T-cell (primary cell): ENCODE measurements around the gene RHBDD3. TPM values are rescaled to one million over a fixed set of nuclear protein-coding genes. Genes with fewer than 3 reads are reported as not detected.

Source experiments
- ATAC-seq, 4 experiments: fragments of 200-7000 bp in 3 of 4; fragments of 150-1000 bp in 1 of 4; cut with Tn5 transposase; replicated peaks in 1 of 4; 1 replicate in 3 of 4; 2 replicates in 1 of 4; pipeline ENCODE4 v1.10.0; 2021; ENCODE audit warnings: moderate library complexity in 3 of 4, mild to moderate bottlenecking in 2 of 4, moderate number of reproducible peaks in 1 of 4
- CTCF ChIA-PET, 2 donors: fragments of 300-600 bp; sonication (Branson Sonifier 250); formaldehyde crosslinking; loops; one replicate each; lab custom pipeline; 2022; ENCODE audit warnings: antibody characterized with exemption in 2 of 2; lab: Charles Lee
- POLR2A ChIA-PET, 2 donors: fragments of 300-600 bp; sonication (Branson Sonifier 250); formaldehyde crosslinking; loops; one replicate each; lab custom pipeline; 2022; ENCODE audit warnings: antibody characterized with exemption in 2 of 2; lab: Charles Lee
- DNase-seq, 35 experiments: peaks; one replicate each; pipeline versions ENCODE4 v3.0.0 to v3.0.0-alpha.2; 2013 to 2023
- H3K27ac ChIP-seq: one replicate; pipeline ENCODE4 v1.5.1; 2013; ENCODE audit warnings: low read length
- H3K27me3 ChIP-seq, 2 experiments: replicated peaks in 1 of 2; 1 replicate in 1 of 2; 2 replicates in 1 of 2; pipeline versions ENCODE4 v1.6.1 to v1.7.0; 2013; ENCODE audit warnings: low read length in 1 of 2, mixed read lengths in 1 of 2; ENCODE audit not compliant: control insufficient read depth in 2 of 2, insufficient read depth in 2 of 2; ENCODE audit errors: extremely low read depth in 1 of 2
- H3K36me3 ChIP-seq, 2 donors: 1 replicate in 1 of 2; 2 replicates in 1 of 2; pipeline versions ENCODE4 v1.6.1 to v1.7.0; 2013; ENCODE audit warnings: low read length in 1 of 2; ENCODE audit not compliant: control insufficient read depth in 2 of 2, insufficient read depth in 1 of 2; ENCODE audit errors: extremely low read depth in 1 of 2
- H3K4me1 ChIP-seq, 2 experiments: 1 replicate in 1 of 2; 2 replicates in 1 of 2; pipeline versions ENCODE4 v1.6.1 to v1.7.0; 2013; ENCODE audit warnings: low read length in 2 of 2, mixed read lengths in 1 of 2; ENCODE audit not compliant: insufficient read depth in 2 of 2, control insufficient read depth in 1 of 2; ENCODE audit errors: extremely low read depth in 1 of 2
- H3K4me3 ChIP-seq, 2 donors: 1 replicate in 1 of 2; 2 replicates in 1 of 2; pipeline versions ENCODE4 v1.5.1 to v1.7.0; 2013; ENCODE audit warnings: mild to moderate bottlenecking in 2 of 2, low read length in 1 of 2, moderate library complexity in 1 of 2; ENCODE audit not compliant: control insufficient read depth in 1 of 2; ENCODE audit errors: extremely low read depth in 1 of 2
- H3K9me3 ChIP-seq: 2 replicates; pipeline ENCODE4 v1.7.0; 2013
- H3K27ac Mint-ChIP-seq, 2 donors: one replicate each; pipeline ENCODE4 v1.8.0; 2020 to 2021; ENCODE audit warnings: mild to moderate bottlenecking in 2 of 2, mixed read lengths in 2 of 2
- H3K27me3 Mint-ChIP-seq, 2 donors: one replicate each; pipeline ENCODE4 v1.8.0; 2021 to 2022; ENCODE audit warnings: mixed read lengths in 2 of 2
- H3K36me3 Mint-ChIP-seq: one replicate; pipeline ENCODE4 v1.8.0; 2021; ENCODE audit warnings: mixed read lengths
- H3K4me1 Mint-ChIP-seq, 3 donors: one replicate each; pipeline ENCODE4 v1.8.0; 2020 to 2022; ENCODE audit warnings: mixed read lengths in 3 of 3, mild to moderate bottlenecking in 1 of 3
- H3K4me3 Mint-ChIP-seq, 3 donors: one replicate each; pipeline ENCODE4 v1.8.0; 2020 to 2022; ENCODE audit warnings: mild to moderate bottlenecking in 3 of 3, mixed read lengths in 3 of 3, moderate library complexity in 3 of 3
- H3K9me3 Mint-ChIP-seq, 3 donors: one replicate each; pipeline ENCODE4 v1.8.0; 2020 to 2022; ENCODE audit warnings: mixed read lengths in 3 of 3
- whole genome bisulfite sequencing: methylation state at CpG from one replicate; pipeline ENCODE4 v1.1.5; 2013; ENCODE audit warnings: missing lambda C conversion rate; ENCODE audit not compliant: insufficient coverage; 5-methylcytosine and 5-hydroxymethylcytosine counted together
- total RNA-seq, 35 experiments: library from RNA in 6 of 35; stranded (reverse) in 6 of 35; fragments of 120-200 nt in 1 of 35; gene quantifications; one replicate each; pipeline versions ENCODE4 v1.2.1 to v1.2.4 and lab custom pipeline; 2013 to 2026

Gene RHBDD3
- total RNA-seq, 5 donors from 2014 or later (not counting 1 experiment from before 2014, with no cell fraction given) = 14.1 to 25.4 (median 22.1) TPM

DNA sequence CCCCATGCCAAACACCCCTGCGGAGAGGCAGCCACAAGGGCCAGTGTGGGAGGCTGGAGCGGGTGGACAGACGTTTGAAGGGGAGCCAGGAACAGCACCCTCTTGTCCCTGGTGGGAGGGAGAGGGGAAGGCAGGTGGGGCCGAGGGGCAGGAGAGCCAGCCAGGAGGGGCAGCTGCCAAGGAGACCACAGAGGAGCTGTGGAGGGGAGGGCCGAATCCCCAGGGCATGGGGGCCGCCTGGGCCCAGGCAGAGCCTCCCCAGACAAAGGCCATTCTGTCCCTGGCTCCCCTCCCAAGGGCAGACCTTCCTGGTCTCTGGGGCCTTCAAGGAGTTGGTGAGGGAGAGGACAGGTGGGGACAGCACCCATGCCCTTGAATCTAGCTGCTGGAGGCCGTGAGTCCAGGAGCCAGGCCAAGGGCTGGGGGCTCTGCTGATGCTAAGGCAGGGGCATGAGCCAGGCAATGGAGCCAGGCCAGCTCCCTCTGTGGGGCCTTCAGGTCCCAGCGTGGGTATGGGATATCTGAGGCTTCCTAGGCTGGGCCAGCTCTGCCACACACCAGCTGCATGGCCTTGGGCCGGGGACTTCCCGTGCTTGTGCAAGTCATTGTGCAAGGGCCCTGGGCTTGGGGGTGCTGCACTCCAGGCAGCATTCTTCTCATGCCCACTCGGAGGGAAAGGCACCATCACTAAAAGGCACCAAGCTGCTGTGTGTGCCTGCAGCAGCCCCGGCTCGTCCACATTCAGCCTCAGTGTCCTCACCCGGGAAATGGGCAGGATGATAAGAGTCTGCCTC, 50.7 kb downstream of the RHBDD3 start:
- H3K4me1 ChIP-seq = no peaks in the 10 kb centered on the region
- ChIA-PET POLR2A (no interaction called here), CTCF (no interaction called here)
- ATAC-seq (no peak), DNase-seq (no peak)
- Mint-ChIP-seq H3K27ac (no peak overlapping the region), H3K36me3 (no peaks in the 10 kb centered on the region), H3K4me1 (no peaks in the 10 kb centered on the region), H3K27me3 (no peaks in the 10 kb centered on the region), H3K9me3 (no peaks in the 10 kb centered on the region), H3K4me3 (no peak overlapping the region)
- no peak overlapping the region for H3K4me3 ChIP-seq
- no peaks in the 10 kb centered on the region for H3K36me3 ChIP-seq
- H3K9me3 ChIP-seq = no peaks in the 10 kb centered on the region
- H3K27ac ChIP-seq = no peak overlapping the region
- WGBS = 77% methylated on average over 11 of the region's 14 CpGs
- H3K27me3 ChIP-seq = peaks cover 0 to 2% of the 10 kb centered on the region in 2 experiments

DNA sequence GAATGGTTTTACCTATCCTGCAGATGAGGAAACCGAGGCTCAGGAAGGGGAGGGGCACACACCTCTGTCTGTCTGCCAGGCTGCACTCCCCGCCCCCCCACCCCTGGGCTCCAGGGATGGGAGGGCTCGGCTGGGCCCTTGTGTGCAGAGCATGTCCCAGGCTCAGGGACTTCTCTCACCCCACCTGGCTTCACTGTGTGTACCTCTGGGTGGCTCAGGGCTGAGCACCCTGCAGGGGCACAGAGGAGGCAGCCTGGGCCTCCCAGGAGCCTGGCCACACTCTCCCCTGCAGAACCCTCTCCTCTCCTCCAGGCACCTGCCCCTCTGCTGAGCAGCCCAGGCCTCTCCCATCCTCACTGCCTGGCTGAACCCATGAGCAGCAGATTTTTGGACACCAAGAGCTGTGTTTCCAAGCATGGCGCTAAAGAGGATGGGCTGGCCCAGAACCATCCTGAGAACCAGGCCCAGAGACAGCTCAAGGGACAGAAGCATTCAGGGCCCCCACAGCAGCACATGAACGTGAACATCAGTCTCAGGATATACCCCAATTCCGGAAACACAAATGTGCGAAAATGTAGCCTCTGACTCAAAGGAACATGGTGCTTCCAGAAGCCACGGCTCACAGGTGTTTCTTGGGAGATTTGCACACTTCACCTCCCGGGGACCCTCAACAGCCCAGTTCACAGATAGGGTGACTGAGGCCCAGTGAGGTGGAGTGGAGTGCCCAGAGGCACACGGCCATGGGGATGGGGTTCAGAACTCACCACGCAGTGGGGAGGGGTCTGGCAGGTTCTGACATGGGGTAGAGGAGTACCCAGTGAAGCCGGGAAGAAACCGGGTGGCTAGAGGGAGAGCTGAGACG, 51.5 kb downstream of the RHBDD3 start:
- Histone ChIP-seq H3K4me1 (no peaks in the 10 kb centered on the region), H3K9me3 (no peaks in the 10 kb centered on the region), H3K27me3 (peaks cover 0 to 2% of the 10 kb centered on the region in 2 experiments), H3K27ac (no peak overlapping the region), H3K4me3 (no peak overlapping the region), H3K36me3 (no peaks in the 10 kb centered on the region)
- no peaks in the 10 kb centered on the region for H3K27me3 Mint-ChIP-seq
- H3K4me1 Mint-ChIP-seq = no peaks in the 10 kb centered on the region
- no peak overlapping the region for H3K4me3 Mint-ChIP-seq
- 71% methylated on average over 12 of the region's 14 CpGs for WGBS
- POLR2A ChIA-PET = interaction anchor here in 1 of 2 donors (0.8 kb wide), 1 partner anchor 304 kb away, joined by 3 read pairs; no protein-coding TSS in a partner anchor
- H3K9me3 Mint-ChIP-seq = no peaks in the 10 kb centered on the region
- no peak overlapping the region for H3K27ac Mint-ChIP-seq
- DNase-seq = no peak
- no peak for ATAC-seq
- CTCF ChIA-PET = no interaction called here
- no peaks in the 10 kb centered on the region for H3K36me3 Mint-ChIP-seq

DNA sequence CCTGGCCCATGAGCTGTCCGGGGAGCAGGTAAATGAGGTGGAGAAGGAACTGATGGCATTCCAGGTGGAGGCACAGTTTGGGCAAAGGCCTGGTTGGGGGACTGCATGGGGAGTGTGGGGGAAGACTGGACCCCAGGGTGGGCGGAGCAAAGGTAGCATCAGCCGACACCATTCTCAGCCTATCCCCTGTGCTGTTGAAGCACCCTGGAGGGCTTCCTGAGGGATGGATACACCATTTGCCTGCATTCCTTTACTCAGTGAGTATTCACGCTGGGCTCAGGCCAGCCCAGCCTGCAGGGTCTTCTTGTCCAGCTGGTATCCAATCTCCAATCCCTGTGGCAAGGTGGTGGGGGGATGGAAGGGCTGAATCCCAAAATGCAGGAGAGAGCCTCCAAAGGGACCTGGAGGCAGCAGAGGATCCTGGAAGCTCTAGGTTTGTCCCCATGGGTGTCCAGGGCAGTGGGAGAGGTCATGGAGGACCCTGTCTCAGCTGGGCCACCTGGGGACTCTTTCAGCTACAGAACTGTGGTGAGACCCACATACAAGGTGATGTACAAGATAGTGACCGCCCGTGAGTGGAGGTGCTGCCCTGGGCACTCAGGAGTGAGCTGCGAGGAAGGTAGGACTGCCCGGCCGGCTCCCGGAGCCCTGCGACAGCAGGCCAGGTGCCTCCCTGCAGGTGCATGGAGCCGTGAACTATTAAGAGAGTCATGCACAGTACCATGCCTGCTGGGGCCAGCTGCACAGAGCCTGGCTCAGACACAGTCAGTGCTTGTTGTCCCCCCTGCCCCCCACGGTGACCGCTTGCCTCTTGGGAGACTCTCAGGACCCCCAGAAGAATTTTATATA, 52.5 kb downstream of the RHBDD3 start:
- 85% methylated on average over 11 of the region's 14 CpGs for WGBS
- Mint-ChIP-seq H3K27ac (no peak overlapping the region), H3K36me3 (no peaks in the 10 kb centered on the region), H3K4me1 (no peaks in the 10 kb centered on the region), H3K9me3 (no peaks in the 10 kb centered on the region), H3K4me3 (no peak overlapping the region), H3K27me3 (no peaks in the 10 kb centered on the region)
- POLR2A ChIA-PET = interaction anchor here in 1 of 2 donors (0.8 kb wide), 1 partner anchor 303 kb away, joined by 3 read pairs; no protein-coding TSS in a partner anchor
- Histone ChIP-seq H3K27me3 (peaks cover 0 to 2% of the 10 kb centered on the region in 2 experiments), H3K4me3 (no peak overlapping the region), H3K27ac (no peak overlapping the region), H3K9me3 (no peaks in the 10 kb centered on the region), H3K4me1 (no peaks in the 10 kb centered on the region), H3K36me3 (no peaks in the 10 kb centered on the region)
- CTCF ChIA-PET = no interaction called here
- DNase-seq (no peak), ATAC-seq (no peak)

DNA sequence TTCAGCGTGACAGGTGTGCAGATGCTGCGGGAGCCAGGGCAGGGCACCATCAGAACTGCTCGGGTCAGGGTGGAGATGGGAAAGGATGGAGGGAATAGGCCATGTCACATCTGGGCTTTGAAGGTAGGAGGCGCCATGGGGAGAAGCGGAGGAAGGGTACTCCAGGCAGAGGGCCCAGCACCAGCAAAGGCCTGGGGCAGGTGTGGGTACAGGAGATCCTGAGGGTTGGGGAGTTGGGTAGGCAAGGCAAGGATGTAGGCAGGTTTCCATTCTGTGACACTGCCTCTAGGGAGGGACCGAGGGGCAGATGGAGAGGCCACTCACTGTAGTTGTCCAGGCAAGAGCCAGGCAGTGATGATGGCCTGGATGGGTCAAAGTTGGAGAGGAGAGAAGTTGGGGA, 53.5 kb downstream of the RHBDD3 start:
- Histone ChIP-seq H3K27me3 (peaks cover 0 to 7% of the 10 kb centered on the region in 2 experiments), H3K4me1 (no peaks in the 10 kb centered on the region), H3K36me3 (no peaks in the 10 kb centered on the region), H3K27ac (no peak overlapping the region), H3K9me3 (no peaks in the 10 kb centered on the region), H3K4me3 (no peak overlapping the region)
- Mint-ChIP-seq H3K9me3 (no peaks in the 10 kb centered on the region), H3K27ac (no peak overlapping the region), H3K36me3 (no peaks in the 10 kb centered on the region), H3K4me1 (no peaks in the 10 kb centered on the region), H3K4me3 (no peak overlapping the region), H3K27me3 (peaks cover 0 to 2% of the 10 kb centered on the region in 2 donors)
- ATAC-seq (no peak), DNase-seq (no peak)
- WGBS = 94% methylated on average over 6 of the region's 6 CpGs
- ChIA-PET POLR2A (no interaction called here), CTCF (no interaction called here)

DNA sequence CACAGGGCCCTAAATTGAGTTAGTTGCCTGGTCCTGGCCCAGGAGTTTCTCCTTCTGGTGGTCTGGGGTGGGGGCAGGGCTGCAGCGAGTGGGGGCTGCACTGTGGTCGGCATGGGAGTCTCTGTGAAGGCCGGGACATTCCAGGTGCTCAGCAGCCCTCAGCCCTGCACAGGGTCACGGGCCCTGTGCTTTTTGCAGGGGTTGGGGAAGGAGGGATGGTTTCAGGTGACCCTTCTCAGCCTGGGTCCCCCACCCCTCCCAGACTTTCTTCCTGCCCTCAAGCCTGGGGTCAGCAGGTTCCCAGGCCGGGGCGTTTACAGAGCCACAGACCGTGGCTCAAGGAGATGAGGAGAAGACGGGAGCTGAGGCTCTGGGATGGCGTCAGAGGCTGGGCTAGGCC, 54.3 kb downstream of the RHBDD3 start:
- peaks cover 0 to 14% of the 10 kb centered on the region in 2 experiments for H3K27me3 ChIP-seq
- DNase-seq = no peak
- CTCF ChIA-PET = no interaction called here
- no peak overlapping the region for H3K27ac ChIP-seq
- no peaks in the 10 kb centered on the region for H3K9me3 ChIP-seq
- Mint-ChIP-seq H3K27ac (no peak overlapping the region), H3K36me3 (no peaks in the 10 kb centered on the region), H3K27me3 (peaks cover 0 to 4% of the 10 kb centered on the region in 2 donors), H3K4me3 (no peak overlapping the region), H3K4me1 (no peaks in the 10 kb centered on the region), H3K9me3 (no peaks in the 10 kb centered on the region)
- 70% methylated on average over 2 of the region's 9 CpGs for WGBS
- no peaks in the 10 kb centered on the region for H3K4me1 ChIP-seq
- ATAC-seq = no peak
- no peaks in the 10 kb centered on the region for H3K36me3 ChIP-seq
- H3K4me3 ChIP-seq = no peak overlapping the region
- POLR2A ChIA-PET = interaction anchor here in 1 of 2 donors (0.6 kb wide), 1 partner anchor 216 kb away, joined by 6 read pairs; no protein-coding TSS in a partner anchor
